ENCODE measurements around the gene NSUN6.

Gene NSUN6

DNA sequence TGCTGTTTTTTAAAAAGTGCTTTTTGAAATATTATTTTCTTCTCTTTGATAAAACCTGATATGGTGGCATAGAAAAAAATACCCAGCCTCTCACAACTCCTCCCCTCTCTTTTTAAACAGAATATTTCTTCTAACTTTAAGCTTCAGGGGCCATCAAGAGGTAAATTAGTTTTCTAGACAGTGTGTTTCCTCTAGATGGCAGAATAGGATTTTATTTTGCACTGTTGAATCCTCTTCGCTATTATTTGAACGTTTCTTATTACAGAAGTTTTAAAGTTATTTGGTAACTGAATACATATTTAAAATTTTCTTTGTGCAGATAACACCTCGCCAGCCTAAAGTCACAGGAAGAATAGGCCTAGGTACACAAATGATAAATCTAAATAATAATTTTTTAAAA lies 38.1 kb upstream of the NSUN6 start:
- Histone ChIP-seq H3K9ac (ENCODE audit: low read length) (no peak overlapping the region), H3K9me3 (ENCODE audit: insufficient read depth, low read length) (no peaks in the 10 kb centered on the region), H3F3A (ENCODE audit: insufficient read depth) (no peaks in the 10 kb centered on the region), H3K79me2 (ENCODE audit: insufficient read depth, low read length) (no peaks in the 10 kb centered on the region), H4K20me1 (ENCODE audit: low read depth, low read length) (no peaks in the 10 kb centered on the region), H3K27ac (ENCODE audit: low read depth, low read length) (no peak overlapping the region), H3K9me2 (replicated peaks; ENCODE audit: insufficient read depth, low read length) (no peaks in the 10 kb centered on the region), H3K4me3 (ENCODE audit: insufficient read depth, low read length, poor library complexity, severe bottlenecking) (no peak overlapping the region), H2AFZ (ENCODE audit: low read depth, low read length, severe bottlenecking) (no peak overlapping the region), H3K36me3 (ENCODE audit: low read length) (no peaks in the 10 kb centered on the region), H3K27me3 (ENCODE audit: low read length) (no peaks in the 10 kb centered on the region), H3K4me2 (ENCODE audit: low read depth, low read length, poor library complexity, severe bottlenecking) (no peak overlapping the region)
- TF ChIP-seq EZH2phosphoT487 (conservative IDR thresholded peaks at IDR 0.05; ENCODE audit: low read length) = no peak
- TF ChIP-seq, protein P1, sequence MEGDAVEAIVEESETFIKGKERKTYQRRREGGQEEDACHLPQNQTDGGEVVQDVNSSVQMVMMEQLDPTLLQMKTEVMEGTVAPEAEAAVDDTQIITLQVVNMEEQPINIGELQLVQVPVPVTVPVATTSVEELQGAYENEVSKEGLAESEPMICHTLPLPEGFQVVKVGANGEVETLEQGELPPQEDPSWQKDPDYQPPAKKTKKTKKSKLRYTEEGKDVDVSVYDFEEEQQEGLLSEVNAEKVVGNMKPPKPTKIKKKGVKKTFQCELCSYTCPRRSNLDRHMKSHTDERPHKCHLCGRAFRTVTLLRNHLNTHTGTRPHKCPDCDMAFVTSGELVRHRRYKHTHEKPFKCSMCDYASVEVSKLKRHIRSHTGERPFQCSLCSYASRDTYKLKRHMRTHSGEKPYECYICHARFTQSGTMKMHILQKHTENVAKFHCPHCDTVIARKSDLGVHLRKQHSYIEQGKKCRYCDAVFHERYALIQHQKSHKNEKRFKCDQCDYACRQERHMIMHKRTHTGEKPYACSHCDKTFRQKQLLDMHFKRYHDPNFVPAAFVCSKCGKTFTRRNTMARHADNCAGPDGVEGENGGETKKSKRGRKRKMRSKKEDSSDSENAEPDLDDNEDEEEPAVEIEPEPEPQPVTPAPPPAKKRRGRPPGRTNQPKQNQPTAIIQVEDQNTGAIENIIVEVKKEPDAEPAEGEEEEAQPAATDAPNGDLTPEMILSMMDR (IDR thresholded peaks at IDR 0.05; ENCODE audit: insufficient read depth, low read length, poor library complexity, severe bottlenecking) = no peak

DNA sequence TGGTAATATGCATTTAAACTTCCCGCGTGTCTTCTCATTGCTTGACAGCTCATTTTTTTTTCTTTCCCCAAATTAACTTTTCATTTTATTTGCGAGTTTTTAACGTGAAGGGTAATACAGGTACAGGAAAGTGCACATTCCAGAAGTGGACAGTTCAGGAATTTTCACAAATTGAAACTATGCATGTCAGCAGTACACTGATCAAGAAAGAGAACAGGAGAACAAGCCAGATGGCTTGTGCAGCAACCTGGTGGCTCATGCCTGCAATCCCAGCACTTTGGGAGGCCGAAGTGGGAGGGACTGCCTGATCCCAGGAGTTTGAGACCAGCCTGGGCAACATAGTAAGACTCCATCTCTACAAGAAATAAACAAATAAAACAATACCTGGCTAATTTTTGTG lies 36.3 kb upstream of the NSUN6 start:
- H3K9ac ChIP-seq (ENCODE audit: low read length) = no peak overlapping the region

DNA sequence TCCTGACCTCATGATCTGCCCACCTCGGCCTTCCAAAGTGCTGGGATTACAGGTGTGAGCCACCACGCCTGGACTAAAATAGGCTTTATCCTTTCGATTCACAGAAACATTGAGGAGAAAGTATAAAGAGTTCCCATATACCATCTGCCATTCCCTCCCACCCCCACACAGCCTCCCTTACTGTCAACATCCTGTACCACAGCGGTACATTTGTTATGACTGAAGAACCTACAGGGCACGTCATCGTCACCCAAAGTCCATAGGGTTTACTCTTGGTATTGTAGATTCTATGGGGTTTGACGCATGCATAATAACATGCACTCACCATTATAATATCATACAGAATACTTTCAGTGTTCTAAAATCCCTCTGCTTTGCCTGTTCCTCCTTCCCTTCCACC lies 35.8 kb upstream of the NSUN6 start:
- Histone ChIP-seq H3F3A (ENCODE audit: insufficient read depth) (no peaks in the 10 kb centered on the region), H3K27ac (ENCODE audit: low read depth, low read length) (no peak overlapping the region), H3K4me2 (ENCODE audit: low read depth, low read length, poor library complexity, severe bottlenecking) (no peak overlapping the region), H3K27me3 (ENCODE audit: low read length) (no peaks in the 10 kb centered on the region), H3K9me3 (ENCODE audit: insufficient read depth, low read length) (no peaks in the 10 kb centered on the region), H2AFZ (ENCODE audit: low read depth, low read length, severe bottlenecking) (no peak overlapping the region), H3K36me3 (ENCODE audit: low read length) (no peaks in the 10 kb centered on the region), H3K9me2 (replicated peaks; ENCODE audit: insufficient read depth, low read length) (no peaks in the 10 kb centered on the region), H3K4me3 (ENCODE audit: insufficient read depth, low read length, poor library complexity, severe bottlenecking) (no peak overlapping the region), H3K79me2 (ENCODE audit: insufficient read depth, low read length) (no peaks in the 10 kb centered on the region), H3K9ac (ENCODE audit: low read length) (no peak overlapping the region), H4K20me1 (ENCODE audit: low read depth, low read length) (no peaks in the 10 kb centered on the region)
- TF ChIP-seq, protein P1 (IDR thresholded peaks at IDR 0.05; ENCODE audit: insufficient read depth, low read length, poor library complexity, severe bottlenecking) = no peak
- TF ChIP-seq EZH2phosphoT487 (conservative IDR thresholded peaks at IDR 0.05; ENCODE audit: low read length) = no peak

More for the DNA sequence above, 36.3 kb upstream of the NSUN6 start:
- Histone ChIP-seq H3K9me2 (replicated peaks; ENCODE audit: insufficient read depth, low read length) (no peaks in the 10 kb centered on the region), H3F3A (ENCODE audit: insufficient read depth) (no peaks in the 10 kb centered on the region), H3K4me2 (ENCODE audit: low read depth, low read length, poor library complexity, severe bottlenecking) (no peak overlapping the region), H3K27ac (ENCODE audit: low read depth, low read length) (no peak overlapping the region), H3K79me2 (ENCODE audit: insufficient read depth, low read length) (no peaks in the 10 kb centered on the region), H3K4me3 (ENCODE audit: insufficient read depth, low read length, poor library complexity, severe bottlenecking) (no peak overlapping the region), H4K20me1 (ENCODE audit: low read depth, low read length) (no peaks in the 10 kb centered on the region), H3K36me3 (ENCODE audit: low read length) (no peaks in the 10 kb centered on the region), H3K9me3 (ENCODE audit: insufficient read depth, low read length) (no peaks in the 10 kb centered on the region), H2AFZ (ENCODE audit: low read depth, low read length, severe bottlenecking) (no peak overlapping the region), H3K27me3 (ENCODE audit: low read length) (no peaks in the 10 kb centered on the region)
- TF ChIP-seq, protein P1 (IDR thresholded peaks at IDR 0.05; ENCODE audit: insufficient read depth, low read length, poor library complexity, severe bottlenecking) = no peak
- TF ChIP-seq EZH2phosphoT487 (conservative IDR thresholded peaks at IDR 0.05; ENCODE audit: low read length) = no peak

Data from SU-DHL-6 (cell line).